ENCODE data around the gene HNRNPA2B1. TPM values are rescaled to one million over a fixed set of nuclear protein-coding genes. Genes with fewer than 3 reads are reported as not detected.

HNRNPA2B1 gene
- total RNA-seq, 1 donor, result 82.9 TPM

- no peak for TF ChIP-seq CTCF (IDR thresholded peaks at IDR 0.05; ENCODE audit: extremely low read depth, low read depth, low read length)
- no peak overlapping the region for H3K4me3 ChIP-seq (ENCODE audit: insufficient read depth, low read length)
- H4K20me1 ChIP-seq (ENCODE audit: insufficient read depth, low read length), result peaks cover 71% of the 10 kb centered on the region
- no peak overlapping the region for H3K27ac ChIP-seq (ENCODE audit: low read depth, low read length)
- no peak overlapping the region for H3K4me2 ChIP-seq (ENCODE audit: insufficient read depth, low read length)
- peaks cover 21% of the 10 kb centered on the region for H3K4me1 ChIP-seq (ENCODE audit: insufficient read depth, low read length)
- peaks cover 61% of the 10 kb centered on the region for H3K79me2 ChIP-seq (ENCODE audit: insufficient read depth, low read length)
- no peak for DNase-seq (ENCODE audit: insufficient read length, low spot score, missing footprints)
- H3K27me3 ChIP-seq (ENCODE audit: insufficient read depth, low read length), result no peaks in the 10 kb centered on the region
- no peak overlapping the region for H2AFZ ChIP-seq (ENCODE audit: low read length)
- no peaks in the 10 kb centered on the region for H3K9me3 ChIP-seq (ENCODE audit: low read depth, low read length)
- peaks cover 92% of the 10 kb centered on the region for H3K36me3 ChIP-seq (ENCODE audit: insufficient read depth, low read length)
Observed at GRCh38 chr7:26193432-26194207, 6.9 kb downstream of the HNRNPA2B1 start.

GRCh38 chr7:26192485-26193087 is 8.0 kb downstream of the HNRNPA2B1 start:
- Histone ChIP-seq H3K4me2 (ENCODE audit: insufficient read depth, low read length) (no peak overlapping the region), H3K27ac (ENCODE audit: low read depth, low read length) (no peak overlapping the region), H3K9me3 (ENCODE audit: low read depth, low read length) (no peaks in the 10 kb centered on the region), H2AFZ (ENCODE audit: low read length) (no peak overlapping the region), H4K20me1 (ENCODE audit: insufficient read depth, low read length) (peaks cover 71% of the 10 kb centered on the region), H3K79me2 (ENCODE audit: insufficient read depth, low read length) (peaks cover 52% of the 10 kb centered on the region), H3K4me3 (ENCODE audit: insufficient read depth, low read length) (no peak overlapping the region), H3K36me3 (ENCODE audit: insufficient read depth, low read length) (peaks cover 98% of the 10 kb centered on the region), H3K4me1 (ENCODE audit: insufficient read depth, low read length) (peaks cover 19% of the 10 kb centered on the region), H3K27me3 (ENCODE audit: insufficient read depth, low read length) (no peaks in the 10 kb centered on the region)
- TF ChIP-seq CTCF (IDR thresholded peaks at IDR 0.05; ENCODE audit: extremely low read depth, low read depth, low read length), result no peak
- no peak for DNase-seq (ENCODE audit: insufficient read length, low spot score, missing footprints)

- no peak overlapping the region for H3K4me2 ChIP-seq (ENCODE audit: insufficient read depth, low read length)
- no peaks in the 10 kb centered on the region for H3K9me3 ChIP-seq (ENCODE audit: low read depth, low read length)
- no peak for DNase-seq (ENCODE audit: insufficient read length, low spot score, missing footprints)
- no peak overlapping the region for H2AFZ ChIP-seq (ENCODE audit: low read length)
- no peaks in the 10 kb centered on the region for H3K27me3 ChIP-seq (ENCODE audit: insufficient read depth, low read length)
- peaks cover 46% of the 10 kb centered on the region for H3K79me2 ChIP-seq (ENCODE audit: insufficient read depth, low read length)
- peaks cover 71% of the 10 kb centered on the region for H4K20me1 ChIP-seq (ENCODE audit: insufficient read depth, low read length)
- H3K36me3 ChIP-seq (ENCODE audit: insufficient read depth, low read length), result peaks cover 97% of the 10 kb centered on the region
- H3K27ac ChIP-seq (ENCODE audit: low read depth, low read length), result no peak overlapping the region
- H3K4me3 ChIP-seq (ENCODE audit: insufficient read depth, low read length), result no peak overlapping the region
- peaks cover 14% of the 10 kb centered on the region for H3K4me1 ChIP-seq (ENCODE audit: insufficient read depth, low read length)
- no peak for TF ChIP-seq CTCF (IDR thresholded peaks at IDR 0.05; ENCODE audit: extremely low read depth, low read depth, low read length)
Observed at GRCh38 chr7:26191974-26192479, 8.5 kb downstream of the HNRNPA2B1 start.
